Measurements from ENCODE around the gene NUCB1.
A peak's percentile ranks its signal among the peaks of the same experiment; 100 is the strongest.

Gene NUCB1

DNA sequence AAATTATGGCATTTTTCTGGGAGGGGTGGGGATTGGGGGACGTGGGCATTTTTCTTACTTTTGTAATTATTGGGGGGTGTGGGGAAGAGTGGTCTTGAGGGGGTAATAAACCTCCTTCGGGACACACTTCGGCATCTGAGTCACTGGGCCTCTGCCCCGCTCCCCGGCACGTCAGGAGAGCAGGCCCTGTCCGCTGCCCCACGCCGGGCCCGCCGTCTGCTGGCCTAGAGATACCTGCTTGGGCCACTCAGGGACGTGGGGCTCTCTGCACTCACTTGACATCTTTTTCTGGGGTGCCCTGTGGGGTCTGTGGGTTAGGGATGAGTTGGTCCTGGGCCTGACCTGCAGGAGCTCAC, 61.5 kb downstream of the NUCB1 start:
- peaks cover 23% of the 10 kb centered on the region for H3K4me1 ChIP-seq

DNA sequence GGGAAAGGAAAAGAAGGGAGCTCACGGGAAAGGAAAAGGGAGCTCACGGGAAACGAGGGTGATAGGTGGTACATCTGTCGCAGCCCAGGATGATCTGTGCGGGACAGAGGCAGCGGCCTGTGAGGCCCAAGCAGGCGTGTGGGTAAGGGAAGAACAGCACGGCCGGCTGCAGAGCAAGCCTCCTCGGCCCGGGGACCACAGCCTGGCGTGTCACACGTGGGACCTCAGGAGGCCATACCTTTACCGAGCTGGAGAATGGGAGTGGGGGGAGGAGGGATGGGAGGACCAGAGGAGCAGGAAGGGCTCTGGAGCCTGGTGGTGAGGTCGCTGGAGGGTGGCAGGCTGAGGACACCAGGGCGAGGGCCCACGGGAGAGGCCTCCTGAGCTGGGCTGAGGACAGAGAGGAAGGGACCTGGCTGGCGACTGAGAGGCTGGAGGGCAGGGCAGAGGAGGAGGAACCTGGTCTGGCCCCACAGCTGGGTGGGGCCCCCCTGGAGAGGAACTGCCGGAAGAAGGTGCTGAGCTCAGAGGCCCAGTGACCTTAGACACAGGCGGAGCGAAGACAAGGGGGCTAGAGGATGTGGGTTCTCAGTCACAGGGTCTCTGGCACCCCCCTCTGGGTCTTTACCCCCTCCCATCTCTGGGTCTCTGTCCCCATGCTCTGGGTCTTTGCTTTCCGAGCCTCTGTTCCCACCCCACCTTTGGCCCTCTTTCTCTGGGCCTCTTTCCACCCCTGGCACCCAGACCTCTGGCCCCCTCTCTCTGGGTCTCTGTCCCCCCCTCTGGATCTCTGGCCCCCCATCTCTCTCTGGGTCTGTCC, 62.1 kb downstream of the NUCB1 start:
- Histone ChIP-seq H2AFZ (peak overlapping the region; percentile 61), H3K9ac (no peak overlapping the region)
- TF ChIP-seq, protein P1, sequence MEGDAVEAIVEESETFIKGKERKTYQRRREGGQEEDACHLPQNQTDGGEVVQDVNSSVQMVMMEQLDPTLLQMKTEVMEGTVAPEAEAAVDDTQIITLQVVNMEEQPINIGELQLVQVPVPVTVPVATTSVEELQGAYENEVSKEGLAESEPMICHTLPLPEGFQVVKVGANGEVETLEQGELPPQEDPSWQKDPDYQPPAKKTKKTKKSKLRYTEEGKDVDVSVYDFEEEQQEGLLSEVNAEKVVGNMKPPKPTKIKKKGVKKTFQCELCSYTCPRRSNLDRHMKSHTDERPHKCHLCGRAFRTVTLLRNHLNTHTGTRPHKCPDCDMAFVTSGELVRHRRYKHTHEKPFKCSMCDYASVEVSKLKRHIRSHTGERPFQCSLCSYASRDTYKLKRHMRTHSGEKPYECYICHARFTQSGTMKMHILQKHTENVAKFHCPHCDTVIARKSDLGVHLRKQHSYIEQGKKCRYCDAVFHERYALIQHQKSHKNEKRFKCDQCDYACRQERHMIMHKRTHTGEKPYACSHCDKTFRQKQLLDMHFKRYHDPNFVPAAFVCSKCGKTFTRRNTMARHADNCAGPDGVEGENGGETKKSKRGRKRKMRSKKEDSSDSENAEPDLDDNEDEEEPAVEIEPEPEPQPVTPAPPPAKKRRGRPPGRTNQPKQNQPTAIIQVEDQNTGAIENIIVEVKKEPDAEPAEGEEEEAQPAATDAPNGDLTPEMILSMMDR (IDR thresholded peaks at IDR 0.05): no peak

More for the DNA sequence above, 61.5 kb downstream of the NUCB1 start:
- TF ChIP-seq, protein P1 (IDR thresholded peaks at IDR 0.05): no peak
- no peak overlapping the region for H3K4me3 ChIP-seq (ENCODE audit: low read depth, low read length)
- H3K4me2 ChIP-seq (ENCODE audit: low read length): no peak overlapping the region
- peak overlapping the region; percentile 67 for H3K27ac ChIP-seq
- no peak overlapping the region for H3K9ac ChIP-seq
- H3K36me3 ChIP-seq (ENCODE audit: control insufficient read depth, insufficient read depth, low read length): no peaks in the 10 kb centered on the region
- H2AFZ ChIP-seq: no peak overlapping the region
- H3K79me2 ChIP-seq: peaks cover 5% of the 10 kb centered on the region
- no peaks in the 10 kb centered on the region for H3K27me3 ChIP-seq (ENCODE audit: control insufficient read depth, insufficient read depth, low read length)
- no peaks in the 10 kb centered on the region for H3K9me3 ChIP-seq (ENCODE audit: control insufficient read depth, low read length)

DNA sequence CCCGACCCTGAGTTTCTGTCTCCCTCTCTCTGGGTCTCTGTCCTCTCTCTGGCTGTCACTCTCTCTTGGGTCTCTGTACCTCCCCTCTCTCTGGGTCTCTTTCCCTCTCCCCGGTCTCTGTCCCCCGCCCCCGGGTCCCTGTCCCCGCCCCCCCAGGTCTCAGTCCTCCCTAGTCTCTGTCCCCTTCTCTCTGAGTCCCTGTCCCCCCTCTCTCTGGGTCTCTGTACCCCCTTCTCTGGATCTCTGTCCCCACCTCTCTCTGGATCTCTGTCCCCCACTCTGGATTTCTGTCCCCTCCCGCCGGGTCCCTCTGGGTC, 62.7 kb downstream of the NUCB1 start:
- TF ChIP-seq, protein P1 (IDR thresholded peaks at IDR 0.05): no peak
- H3K36me3 ChIP-seq (ENCODE audit: control insufficient read depth, insufficient read depth, low read length): no peaks in the 10 kb centered on the region
- H3K27ac ChIP-seq: peak overlapping the region; percentile 67
- no peak overlapping the region for H3K9ac ChIP-seq
- H3K4me3 ChIP-seq (ENCODE audit: low read depth, low read length): no peak overlapping the region
- H3K79me2 ChIP-seq: peaks cover 5% of the 10 kb centered on the region
- no peaks in the 10 kb centered on the region for H3K9me3 ChIP-seq (ENCODE audit: control insufficient read depth, low read length)
- peaks cover 31% of the 10 kb centered on the region for H3K4me1 ChIP-seq
- peak overlapping the region; percentile 26 for H3K4me2 ChIP-seq (ENCODE audit: low read length)
- peak overlapping the region; percentile 61 for H2AFZ ChIP-seq
- no peaks in the 10 kb centered on the region for H3K27me3 ChIP-seq (ENCODE audit: control insufficient read depth, insufficient read depth, low read length)

More for the DNA sequence above, 62.1 kb downstream of the NUCB1 start:
- Histone ChIP-seq H3K4me1 (peaks cover 28% of the 10 kb centered on the region), H3K4me3 (ENCODE audit: low read depth, low read length) (no peak overlapping the region), H3K9me3 (ENCODE audit: control insufficient read depth, low read length) (no peaks in the 10 kb centered on the region), H3K27ac (peak overlapping the region; percentile 67), H3K27me3 (ENCODE audit: control insufficient read depth, insufficient read depth, low read length) (no peaks in the 10 kb centered on the region), H3K79me2 (peaks cover 5% of the 10 kb centered on the region), H3K4me2 (ENCODE audit: low read length) (peak overlapping the region; percentile 26), H3K36me3 (ENCODE audit: control insufficient read depth, insufficient read depth, low read length) (no peaks in the 10 kb centered on the region)

DNA sequence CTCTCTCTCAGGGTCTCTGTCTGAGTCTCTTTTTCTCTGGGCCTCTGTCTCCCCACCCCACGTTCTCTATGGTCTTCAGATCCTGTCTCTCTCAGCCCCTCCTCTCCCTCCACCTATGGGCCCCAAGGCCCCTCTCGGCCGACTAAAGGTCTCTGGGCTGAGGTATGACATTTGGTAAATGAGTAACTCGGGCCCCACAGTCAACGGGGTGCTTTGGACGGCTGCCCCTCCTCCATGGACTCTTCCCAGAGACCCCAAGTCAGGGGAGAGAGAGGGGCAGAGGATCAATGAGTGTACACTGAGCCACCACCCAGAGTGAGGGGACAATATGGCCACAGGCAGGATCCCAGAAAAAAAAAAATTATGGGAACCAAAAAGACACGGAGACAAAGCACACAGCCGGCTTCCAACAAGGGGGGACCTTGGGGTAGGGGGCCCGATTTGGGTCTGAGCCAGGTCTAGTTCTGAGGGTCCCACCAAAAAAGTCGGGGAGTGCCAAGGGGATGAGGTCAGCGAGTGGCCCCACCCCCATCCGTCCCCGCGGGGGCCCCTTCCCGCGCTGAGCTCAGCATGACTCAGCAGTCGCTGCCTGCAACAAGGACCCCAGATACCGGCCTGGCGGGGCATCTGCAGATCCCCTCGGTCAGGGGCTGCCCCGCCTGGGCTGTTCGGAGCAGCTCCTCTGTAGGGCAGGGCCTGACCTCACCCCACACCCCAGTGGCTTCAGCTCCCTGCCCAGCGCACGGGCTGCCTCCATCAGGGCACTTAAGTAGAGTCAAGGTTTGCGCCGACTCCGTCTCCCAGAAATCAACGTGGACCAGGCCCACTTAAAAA, 63.5 kb downstream of the NUCB1 start:
- Histone ChIP-seq H3K27ac (peak overlapping the region; percentile 29), H3K4me2 (ENCODE audit: low read length) (peak overlapping the region; percentile 65), H3K79me2 (peaks cover 5% of the 10 kb centered on the region), H2AFZ (peak overlapping the region; percentile 59), H3K27me3 (ENCODE audit: control insufficient read depth, insufficient read depth, low read length) (no peaks in the 10 kb centered on the region), H3K4me3 (ENCODE audit: low read depth, low read length) (peak overlapping the region; percentile 25), H3K9me3 (ENCODE audit: control insufficient read depth, low read length) (no peaks in the 10 kb centered on the region), H3K4me1 (peaks cover 35% of the 10 kb centered on the region), H3K36me3 (ENCODE audit: control insufficient read depth, insufficient read depth, low read length) (no peaks in the 10 kb centered on the region), H3K9ac (no peak overlapping the region)
- TF ChIP-seq, protein P1 (IDR thresholded peaks at IDR 0.05): no peak
